Mammary epithelial cell (primary cell): ENCODE measurements around the gene DIO1.

ENCODE experiments used
- CTCF ChIP-seq, 2 donors: IDR thresholded peaks in 1 of 2; conservative IDR thresholded peaks in 1 of 2; 2 replicates each; pipeline ENCODE4 v1.5.1; 2011 to 2012; ENCODE audit warnings: inconsistent platforms in 2 of 2, low read length in 2 of 2, mild to moderate bottlenecking in 2 of 2, control low read depth in 1 of 2, low read depth in 1 of 2; ENCODE audit not compliant: insufficient read depth in 1 of 2; ENCODE audit errors: extremely low read depth in 1 of 2
- EZH2 ChIP-seq: IDR thresholded peaks from 2 replicates; pipeline ENCODE4 v1.6.1; 2012; ENCODE audit warnings: low read length, inconsistent platforms, borderline replicate concordance

- no peak for TF ChIP-seq CTCF (conservative IDR thresholded peaks at IDR 0.05 in 1 of 2, IDR thresholded peaks at IDR 0.05 in 1 of 2; ENCODE audit: extremely low read depth in 1 of 2, insufficient read depth in 1 of 2, low read depth in 1 of 2, low read length in 2 of 2)
- TF ChIP-seq EZH2 = no peak
These were observed 46.0 kb upstream of the DIO1 start for GRCh38 chr1:53847980-53848379.
